ENCODE results near the gene FUT3. TPM values are rescaled to one million over a fixed set of nuclear protein-coding genes. Genes with fewer than 3 reads are reported as not detected.
"Not testable (repeated sequence)": the region's sequence is repeated elsewhere in the genome, so short reads cannot be mapped to it uniquely, and the experiment has no call there.

FUT3 gene
- total and polyA plus RNA-seq, 4 donors = 0.25 to 0.47 (median 0.27) TPM; not detected in 1

GRCh38 chr19:5877427-5877826, 26.2 kb upstream of the FUT3 start:
- no peak overlapping the region for H3K4me3 ChIP-seq (ENCODE audit: low read depth in 1 of 3, low read length in 3 of 3)
- H3K36me3 ChIP-seq (ENCODE audit: control insufficient read depth in 4 of 4, insufficient read depth in 3 of 4, low read depth in 1 of 4, low read length in 3 of 4) = no peaks in the 10 kb centered on the region
- H3K9me3 ChIP-seq (ENCODE audit: control insufficient read depth in 4 of 4, low read length in 3 of 4) = no peaks in the 10 kb centered on the region
- WGBS = 88% methylated on average over 8 of the region's 8 CpGs
- H3K27ac ChIP-seq (ENCODE audit: low read depth in 1 of 2, low read length in 2 of 2) = no peak overlapping the region
- peaks cover 8 to 23% (median 14%) of the 10 kb centered on the region in 4 donors for H3K4me1 ChIP-seq (ENCODE audit: control insufficient read depth in 4 of 4, insufficient read depth in 4 of 4, low read length in 3 of 4)
- no peak for TF ChIP-seq SP1 (IDR thresholded peaks at IDR 0.05)
- TF ChIP-seq, protein P1, sequence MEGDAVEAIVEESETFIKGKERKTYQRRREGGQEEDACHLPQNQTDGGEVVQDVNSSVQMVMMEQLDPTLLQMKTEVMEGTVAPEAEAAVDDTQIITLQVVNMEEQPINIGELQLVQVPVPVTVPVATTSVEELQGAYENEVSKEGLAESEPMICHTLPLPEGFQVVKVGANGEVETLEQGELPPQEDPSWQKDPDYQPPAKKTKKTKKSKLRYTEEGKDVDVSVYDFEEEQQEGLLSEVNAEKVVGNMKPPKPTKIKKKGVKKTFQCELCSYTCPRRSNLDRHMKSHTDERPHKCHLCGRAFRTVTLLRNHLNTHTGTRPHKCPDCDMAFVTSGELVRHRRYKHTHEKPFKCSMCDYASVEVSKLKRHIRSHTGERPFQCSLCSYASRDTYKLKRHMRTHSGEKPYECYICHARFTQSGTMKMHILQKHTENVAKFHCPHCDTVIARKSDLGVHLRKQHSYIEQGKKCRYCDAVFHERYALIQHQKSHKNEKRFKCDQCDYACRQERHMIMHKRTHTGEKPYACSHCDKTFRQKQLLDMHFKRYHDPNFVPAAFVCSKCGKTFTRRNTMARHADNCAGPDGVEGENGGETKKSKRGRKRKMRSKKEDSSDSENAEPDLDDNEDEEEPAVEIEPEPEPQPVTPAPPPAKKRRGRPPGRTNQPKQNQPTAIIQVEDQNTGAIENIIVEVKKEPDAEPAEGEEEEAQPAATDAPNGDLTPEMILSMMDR (IDR thresholded peaks at IDR 0.05; ENCODE audit: low read depth, low read length, missing input control) = no peak
- TF ChIP-seq FOXA1 (IDR thresholded peaks at IDR 0.05) = no peak
- TF ChIP-seq MAX (IDR thresholded peaks at IDR 0.05) = no peak
- TF ChIP-seq HNF4G (IDR thresholded peaks at IDR 0.05) = no peak
- no peak for TF ChIP-seq FOXA2 (IDR thresholded peaks at IDR 0.05)
- no peak for TF ChIP-seq EGR1 (IDR thresholded peaks at IDR 0.05; ENCODE audit: low read depth in 2 of 2)
- TF ChIP-seq, protein P2, sequence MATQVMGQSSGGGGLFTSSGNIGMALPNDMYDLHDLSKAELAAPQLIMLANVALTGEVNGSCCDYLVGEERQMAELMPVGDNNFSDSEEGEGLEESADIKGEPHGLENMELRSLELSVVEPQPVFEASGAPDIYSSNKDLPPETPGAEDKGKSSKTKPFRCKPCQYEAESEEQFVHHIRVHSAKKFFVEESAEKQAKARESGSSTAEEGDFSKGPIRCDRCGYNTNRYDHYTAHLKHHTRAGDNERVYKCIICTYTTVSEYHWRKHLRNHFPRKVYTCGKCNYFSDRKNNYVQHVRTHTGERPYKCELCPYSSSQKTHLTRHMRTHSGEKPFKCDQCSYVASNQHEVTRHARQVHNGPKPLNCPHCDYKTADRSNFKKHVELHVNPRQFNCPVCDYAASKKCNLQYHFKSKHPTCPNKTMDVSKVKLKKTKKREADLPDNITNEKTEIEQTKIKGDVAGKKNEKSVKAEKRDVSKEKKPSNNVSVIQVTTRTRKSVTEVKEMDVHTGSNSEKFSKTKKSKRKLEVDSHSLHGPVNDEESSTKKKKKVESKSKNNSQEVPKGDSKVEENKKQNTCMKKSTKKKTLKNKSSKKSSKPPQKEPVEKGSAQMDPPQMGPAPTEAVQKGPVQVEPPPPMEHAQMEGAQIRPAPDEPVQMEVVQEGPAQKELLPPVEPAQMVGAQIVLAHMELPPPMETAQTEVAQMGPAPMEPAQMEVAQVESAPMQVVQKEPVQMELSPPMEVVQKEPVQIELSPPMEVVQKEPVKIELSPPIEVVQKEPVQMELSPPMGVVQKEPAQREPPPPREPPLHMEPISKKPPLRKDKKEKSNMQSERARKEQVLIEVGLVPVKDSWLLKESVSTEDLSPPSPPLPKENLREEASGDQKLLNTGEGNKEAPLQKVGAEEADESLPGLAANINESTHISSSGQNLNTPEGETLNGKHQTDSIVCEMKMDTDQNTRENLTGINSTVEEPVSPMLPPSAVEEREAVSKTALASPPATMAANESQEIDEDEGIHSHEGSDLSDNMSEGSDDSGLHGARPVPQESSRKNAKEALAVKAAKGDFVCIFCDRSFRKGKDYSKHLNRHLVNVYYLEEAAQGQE (IDR thresholded peaks at IDR 0.05) = no peak
- no peak for TF ChIP-seq TAF1 (conservative IDR thresholded peaks at IDR 0.05)
- no peak for TF ChIP-seq RAD21 (IDR thresholded peaks at IDR 0.05)
- TF ChIP-seq ZBTB33 (IDR thresholded peaks at IDR 0.05) = no peak
- no peak for TF ChIP-seq HNF4A (conservative IDR thresholded peaks at IDR 0.05)
- no peak for TF ChIP-seq YY1 (IDR thresholded peaks at IDR 0.05)
- TF ChIP-seq GABPA (IDR thresholded peaks at IDR 0.05 in 1 of 2, conservative IDR thresholded peaks at IDR 0.05 in 1 of 2) = no peak
- TF ChIP-seq, protein P3, sequence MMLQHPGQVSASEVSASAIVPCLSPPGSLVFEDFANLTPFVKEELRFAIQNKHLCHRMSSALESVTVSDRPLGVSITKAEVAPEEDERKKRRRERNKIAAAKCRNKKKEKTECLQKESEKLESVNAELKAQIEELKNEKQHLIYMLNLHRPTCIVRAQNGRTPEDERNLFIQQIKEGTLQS (IDR thresholded peaks at IDR 0.05) = no peak
- TF ChIP-seq RXRA (IDR thresholded peaks at IDR 0.05) = no peak
- no peak for TF ChIP-seq NR2F2 (IDR thresholded peaks at IDR 0.05)
- TF ChIP-seq JUND (IDR thresholded peaks at IDR 0.05) = no peak
- no peaks in the 10 kb centered on the region for H3K27me3 ChIP-seq (ENCODE audit: control insufficient read depth in 4 of 4, insufficient read depth in 4 of 4, low read length in 3 of 4)
- H3K9ac ChIP-seq (ENCODE audit: low read depth in 1 of 2, low read length in 2 of 2) = no peak overlapping the region
- no peak for DNase-seq (ENCODE audit: low spot score)

- not testable (repeated sequence) for DNase-seq (ENCODE audit: low spot score); H3K4me3 ChIP-seq (ENCODE audit: low read depth in 1 of 3, low read length in 3 of 3); H3K27ac ChIP-seq (ENCODE audit: low read depth in 1 of 2, low read length in 2 of 2); H3K36me3 ChIP-seq (ENCODE audit: control insufficient read depth in 4 of 4, insufficient read depth in 3 of 4, low read depth in 1 of 4, low read length in 3 of 4); H3K4me1 ChIP-seq (ENCODE audit: control insufficient read depth in 4 of 4, insufficient read depth in 4 of 4, low read length in 3 of 4); H3K9me3 ChIP-seq (ENCODE audit: control insufficient read depth in 4 of 4, low read length in 3 of 4); H3K27me3 ChIP-seq (ENCODE audit: control insufficient read depth in 4 of 4, insufficient read depth in 4 of 4, low read length in 3 of 4); H3K9ac ChIP-seq (ENCODE audit: low read depth in 1 of 2, low read length in 2 of 2)
- 82% methylated on average over 7 of the region's 7 CpGs for WGBS
Observed at GRCh38 chr19:5874496-5874895, 23.2 kb upstream of the FUT3 start.
